HG03457 (cell line): ENCODE measurements around the gene TOX2.

Experiments
- ATAC-seq: cut with Tn5 transposase; IDR thresholded peaks from one replicate; pipeline ENCODE4 v1.9.1; 2021; ENCODE audit warnings: moderate number of reproducible peaks; ENCODE audit not compliant: unreplicated experiment

Gene TOX2

GRCh38 chr20:44052166-44052565 is 137.5 kb downstream of the TOX2 start:
- no peak for ATAC-seq

GRCh38 chr20:44053046-44053445 is 138.4 kb downstream of the TOX2 start:
- no peak for ATAC-seq

- ATAC-seq = no peak
Observed at GRCh38 chr20:44054118-44054517, 139.5 kb downstream of the TOX2 start.

GRCh38 chr20:44054849-44055248 is 140.2 kb downstream of the TOX2 start:
- ATAC-seq = no peak

GRCh38 chr20:44056010-44056698 is 141.5 kb downstream of the TOX2 start:
- no peak for ATAC-seq

GRCh38 chr20:44057698-44058675 is 143.3 kb downstream of the TOX2 start:
- ATAC-seq = no peak

- ATAC-seq = no peak
Observed at GRCh38 chr20:44064501-44065400, 150.1 kb downstream of the TOX2 start.

- no peak for ATAC-seq
Observed at GRCh38 chr20:44065401-44066340, 151.0 kb downstream of the TOX2 start.

- ATAC-seq = no peak
Observed at GRCh38 chr20:44066645-44067606, 152.3 kb downstream of the TOX2 start.

- ATAC-seq = no peak
Observed at GRCh38 chr20:44067650-44068081, 153.0 kb downstream of the TOX2 start.

GRCh38 chr20:44068316-44069201 is 153.9 kb downstream of the TOX2 start:
- no peak for ATAC-seq

GRCh38 chr20:44069203-44070011 is 154.8 kb downstream of the TOX2 start:
- peak; percentile 44 for ATAC-seq

- no peak for ATAC-seq
Observed at GRCh38 chr20:44070139-44070900, 155.7 kb downstream of the TOX2 start.

- ATAC-seq = no peak
Observed at GRCh38 chr20:44071057-44071456, 156.4 kb downstream of the TOX2 start.

- no peak for ATAC-seq
Observed at GRCh38 chr20:44071526-44072111, 157.0 kb downstream of the TOX2 start.

GRCh38 chr20:44072384-44072783 is 157.7 kb downstream of the TOX2 start:
- no peak for ATAC-seq
